NOMO-1 treated with dmso at 0.1 percent for 144 hours (cell line): ENCODE data around the gene SERPINE1.

Experiments used
- DNase-seq: peaks from one replicate; lab custom pipeline; 2025; ENCODE audit not compliant: unreplicated experiment; lab: John Stamatoyannopoulos, UW

Gene SERPINE1

GRCh38 chr7:101166909-101167644 lies 40.2 kb downstream of the SERPINE1 start:
- DNase-seq, result no peak

- DNase-seq, result no peak
Measured at GRCh38 chr7:101167645-101168411, 40.9 kb downstream of the SERPINE1 start.

- no peak for DNase-seq
Measured at GRCh38 chr7:101168412-101169049, 41.6 kb downstream of the SERPINE1 start.

GRCh38 chr7:101169110-101169837 lies 42.4 kb downstream of the SERPINE1 start:
- no peak for DNase-seq

- peak; percentile 83 for DNase-seq
Measured at GRCh38 chr7:101169838-101170551, 43.1 kb downstream of the SERPINE1 start.

- DNase-seq, result no peak
Measured at GRCh38 chr7:101170617-101171441, 43.9 kb downstream of the SERPINE1 start.

GRCh38 chr7:101171442-101171837 lies 44.5 kb downstream of the SERPINE1 start:
- no peak for DNase-seq

- DNase-seq, result no peak
Measured at GRCh38 chr7:101172005-101172853, 45.3 kb downstream of the SERPINE1 start.

GRCh38 chr7:101172854-101173751 lies 46.2 kb downstream of the SERPINE1 start:
- no peak for DNase-seq

GRCh38 chr7:101173752-101174244 lies 46.9 kb downstream of the SERPINE1 start:
- peak; percentile 33 for DNase-seq

- no peak for DNase-seq
Measured at GRCh38 chr7:101174322-101174854, 47.5 kb downstream of the SERPINE1 start.

- no peak for DNase-seq
Measured at GRCh38 chr7:101175664-101176063, 48.8 kb downstream of the SERPINE1 start.

- no peak for DNase-seq
Measured at GRCh38 chr7:101177644-101178043, 50.7 kb downstream of the SERPINE1 start.

GRCh38 chr7:101179117-101179516 lies 52.2 kb downstream of the SERPINE1 start:
- DNase-seq, result no peak

GRCh38 chr7:101179713-101180112 lies 52.8 kb downstream of the SERPINE1 start:
- no peak for DNase-seq

GRCh38 chr7:101180130-101180755 lies 53.3 kb downstream of the SERPINE1 start, which contains the start of gene NAT16:
Gene NAT16, minus strand, starts transcription at chr7:101180293. Its CDS starts 5,486 bp downstream, at chr7:101174807.
- no peak for DNase-seq
